HAP-1 (cell line): ENCODE results near the gene AR.

Experiments used
- DNase-seq, 2 experiments: peaks; one replicate each; pipeline ENCODE4 v3.0.0-alpha.2; 2016 to 2020; ENCODE audit warnings: low spot score in 2 of 2
- H3K27me3 ChIP-seq: fragments of 250-450 bp; sonication (Bioruptor Pico); 2 replicates; pipeline ENCODE4 v1.5.1; 2020; ENCODE audit warnings: low read depth, mild to moderate bottlenecking, moderate library complexity
- H3K36me3 ChIP-seq: fragments of 250-450 bp; sonication (Bioruptor Pico); replicated peaks from 2 replicates; pipeline ENCODE4 v1.5.1; 2020; ENCODE audit warnings: mild to moderate bottlenecking
- H3K4me1 ChIP-seq: fragments of 250-450 bp; sonication (Bioruptor Pico); 2 replicates; pipeline ENCODE4 v1.5.1; 2020; ENCODE audit warnings: mild to moderate bottlenecking
- H3K4me3 ChIP-seq: fragments of 250-450 bp; sonication (Bioruptor Pico); 2 replicates; pipeline ENCODE4 v1.5.1; 2020; ENCODE audit warnings: mild to moderate bottlenecking, moderate library complexity
- H3K9me3 ChIP-seq: fragments of 250-450 bp; sonication (Bioruptor Pico); 2 replicates; pipeline ENCODE4 v1.5.1; 2020; ENCODE audit warnings: mild to moderate bottlenecking, moderate library complexity
- in situ Hi-C: fragments of 300-500 bp; cut with MboI; formaldehyde crosslinking; loops from 3 replicates; pipeline ENCODE4 v1.14.3; 2020; ENCODE audit warnings: low sequenced_read_pairs, inconsistent platforms, mixed read lengths

AR gene

GRCh38 chrX:67732864-67733263, 189.0 kb downstream of the AR start:
- DNase-seq: no peak
- H3K4me1 ChIP-seq: no peaks in the 10 kb centered on the region
- in situ Hi-C loops: no loop called here
- no peak overlapping the region for H3K4me3 ChIP-seq
- no peaks in the 10 kb centered on the region for H3K36me3 ChIP-seq
- no peaks in the 10 kb centered on the region for H3K9me3 ChIP-seq
- no peaks in the 10 kb centered on the region for H3K27me3 ChIP-seq

DNA sequence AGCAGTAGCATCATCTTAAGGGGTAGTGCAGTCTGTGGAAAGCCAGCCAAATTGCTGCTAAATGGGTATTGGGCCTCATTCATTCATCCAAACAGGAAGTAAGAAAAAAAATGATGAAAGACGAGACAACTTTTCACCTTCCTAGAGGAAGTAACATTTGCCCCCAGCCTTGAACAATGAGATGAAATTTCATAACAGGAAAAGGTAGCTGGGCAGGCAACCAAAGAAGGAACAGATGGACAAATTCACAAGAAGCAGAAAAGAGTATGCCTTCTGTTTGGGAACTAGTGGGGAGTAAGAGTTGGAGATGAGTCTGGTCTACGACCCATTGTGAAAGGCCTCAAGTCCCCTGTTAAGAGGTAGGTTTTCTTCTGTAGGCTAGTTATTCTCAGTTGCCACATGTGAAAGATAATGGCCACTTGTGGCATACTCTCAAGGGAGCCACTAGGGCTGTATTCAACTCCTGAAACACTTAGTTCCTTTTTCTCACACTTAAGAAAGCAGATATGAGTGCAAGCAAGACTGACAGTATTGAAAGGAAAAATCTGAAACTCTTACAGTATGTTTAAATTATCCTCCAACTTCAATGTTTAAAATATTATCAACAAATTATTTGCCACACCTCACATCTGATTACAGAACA, 190.4 kb downstream of the AR start:
- Histone ChIP-seq H3K9me3 (no peaks in the 10 kb centered on the region), H3K36me3 (no peaks in the 10 kb centered on the region), H3K27me3 (no peaks in the 10 kb centered on the region), H3K4me1 (no peaks in the 10 kb centered on the region), H3K4me3 (no peak overlapping the region)
- in situ Hi-C loops: no loop called here
- no peak for DNase-seq

DNA sequence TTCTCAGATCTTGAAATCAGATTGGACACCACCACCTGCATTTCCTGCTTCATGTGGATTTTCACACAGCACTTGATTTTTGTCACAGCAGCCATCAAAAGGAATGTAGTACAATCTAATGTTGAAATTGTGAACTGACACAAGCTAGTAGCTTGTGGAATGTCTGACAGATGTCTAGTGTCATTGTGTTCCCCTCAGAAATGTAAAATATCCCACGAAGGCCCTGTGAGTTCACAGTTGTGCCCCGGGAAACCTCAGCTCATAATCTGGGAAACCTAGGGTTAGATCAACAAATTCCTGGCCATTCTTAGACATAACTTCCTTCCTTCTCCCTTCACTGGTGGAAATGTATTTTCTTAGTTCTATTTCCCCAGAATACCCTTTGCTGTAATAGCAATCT, 205.7 kb downstream of the AR start:
- H3K4me3 ChIP-seq: no peak overlapping the region
- in situ Hi-C loops: no loop called here
- no peaks in the 10 kb centered on the region for H3K27me3 ChIP-seq
- H3K4me1 ChIP-seq: no peaks in the 10 kb centered on the region
- no peaks in the 10 kb centered on the region for H3K36me3 ChIP-seq
- no peaks in the 10 kb centered on the region for H3K9me3 ChIP-seq
- no peak for DNase-seq

DNA sequence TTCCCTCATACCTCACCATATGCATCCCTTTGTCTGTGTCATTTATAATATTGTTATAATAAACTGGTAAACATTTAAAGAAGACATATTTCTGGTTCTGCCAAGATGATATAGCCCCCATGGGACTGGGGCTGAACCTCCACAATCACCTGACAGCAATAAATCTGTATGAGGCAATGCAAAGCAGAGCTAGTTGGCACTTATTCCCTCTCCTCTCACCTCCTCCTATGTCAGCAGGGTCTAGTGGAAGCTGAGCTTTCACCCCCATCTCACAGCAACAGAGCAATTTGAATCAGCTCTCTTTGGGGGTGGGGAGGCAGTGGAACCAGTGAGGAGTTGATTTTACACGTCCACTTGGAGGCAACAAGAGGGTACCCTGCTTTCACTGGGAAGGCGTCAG, 206.9 kb downstream of the AR start:
- Histone ChIP-seq H3K4me3 (no peak overlapping the region), H3K27me3 (no peaks in the 10 kb centered on the region), H3K36me3 (no peaks in the 10 kb centered on the region), H3K4me1 (no peaks in the 10 kb centered on the region), H3K9me3 (no peaks in the 10 kb centered on the region)
- in situ Hi-C loops: no loop called here
- no peak for DNase-seq

GRCh38 chrX:67759018-67759417, 215.2 kb downstream of the AR start:
- no peaks in the 10 kb centered on the region for H3K27me3 ChIP-seq
- DNase-seq: no peak
- in situ Hi-C loops: no loop called here

GRCh38 chrX:67777148-67777547, 233.3 kb downstream of the AR start:
- no peaks in the 10 kb centered on the region for H3K36me3 ChIP-seq
- no peaks in the 10 kb centered on the region for H3K27me3 ChIP-seq
- in situ Hi-C loops: loop anchor here (25.0 kb wide), 2 partner anchors 110 to 360 kb away; no protein-coding TSS in a partner anchor
- H3K4me3 ChIP-seq: no peak overlapping the region
- H3K4me1 ChIP-seq: no peaks in the 10 kb centered on the region
- H3K9me3 ChIP-seq: no peaks in the 10 kb centered on the region
- DNase-seq: no peak

More at GRCh38 chrX:67759018-67759417, 215.2 kb downstream of the AR start:
- Histone ChIP-seq H3K9me3 (no peaks in the 10 kb centered on the region), H3K4me3 (no peak overlapping the region), H3K36me3 (no peaks in the 10 kb centered on the region), H3K4me1 (no peaks in the 10 kb centered on the region)

- Histone ChIP-seq H3K27me3 (no peaks in the 10 kb centered on the region), H3K36me3 (no peaks in the 10 kb centered on the region), H3K4me1 (no peaks in the 10 kb centered on the region), H3K9me3 (no peaks in the 10 kb centered on the region), H3K4me3 (no peak overlapping the region)
- in situ Hi-C loops: loop anchor here (25.0 kb wide), 2 partner anchors 108 to 358 kb away; no protein-coding TSS in a partner anchor
- no peak for DNase-seq
Measured at GRCh38 chrX:67779099-67779498, 235.3 kb downstream of the AR start.
